H1 (cell line): ENCODE data around the gene NEURL1B. TPM values are rescaled to one million over a fixed set of nuclear protein-coding genes. Genes with fewer than 3 reads are reported as not detected.

ENCODE experiments used
- CTCF ChIA-PET: fragments of 300-600 bp; sonication (Branson Sonifier 250); formaldehyde crosslinking; loops from one replicate; lab custom pipeline; 2021; ENCODE audit not compliant: partially characterized antibody; lab: Charles Lee
- POLR2A ChIA-PET: fragments of 300-600 bp; sonication (Branson Sonifier 250); formaldehyde crosslinking; loops from one replicate; lab custom pipeline; 2021; ENCODE audit warnings: inconsistent platforms; ENCODE audit not compliant: partially characterized antibody; lab: Charles Lee
- DNase-seq, 2 experiments: peaks; one replicate each; pipeline versions ENCODE4 v3.0.0 to v3.0.0-alpha.2; 2010 to 2022; ENCODE audit warnings: low spot score in 2 of 2, low read depth in 1 of 2, mixed read lengths in 1 of 2
- FAIRE-seq: peaks from 2 replicates; lab custom pipeline; 2011; peaks lifted over from hg19 to GRCh38; lab: Jason Lieb, UNC
- H2AFZ ChIP-seq: 2 replicates; pipeline ENCODE4 v1.8.1; 2012; ENCODE audit warnings: low read length, inconsistent platforms
- H2AK5ac ChIP-seq: 2 replicates; pipeline ENCODE4 v1.6.1; 2013; ENCODE audit warnings: low read depth, low read length
- H2BK120ac ChIP-seq: replicated peaks from 2 replicates; pipeline ENCODE3; 2013; ENCODE audit warnings: low read depth, low read length, inconsistent platforms
- H2BK12ac ChIP-seq: 2 replicates; pipeline ENCODE4 v1.6.1; 2013; ENCODE audit warnings: low read depth, low read length
- H2BK15ac ChIP-seq: 2 replicates; pipeline ENCODE4 v1.6.1; 2013; ENCODE audit warnings: low read length
- H2BK20ac ChIP-seq: 2 replicates; pipeline ENCODE4 v1.6.1; 2013; ENCODE audit warnings: low read length
- H2BK5ac ChIP-seq: 2 replicates; pipeline ENCODE4 v1.6.1; 2013; ENCODE audit warnings: low read depth, low read length
- H3K14ac ChIP-seq: 2 replicates; pipeline ENCODE4 v1.6.1; 2013; ENCODE audit warnings: inconsistent platforms; ENCODE audit not compliant: insufficient read length
- H3K18ac ChIP-seq: 2 replicates; pipeline ENCODE4 v1.6.1; 2013; ENCODE audit warnings: low read length; ENCODE audit errors: extremely low read depth
- H3K23ac ChIP-seq: 2 replicates; pipeline ENCODE4 v1.6.1; 2013; ENCODE audit warnings: inconsistent platforms; ENCODE audit not compliant: insufficient read length
- H3K23me2 ChIP-seq: 2 replicates; pipeline ENCODE4 v1.6.1; 2013; ENCODE audit warnings: low read depth, low read length
- H3K27ac ChIP-seq: 2 replicates; pipeline ENCODE4 v1.6.1; 2011; ENCODE audit warnings: low read depth, low read length, inconsistent platforms
- H3K27me3 ChIP-seq, 4 experiments: replicated peaks in 1 of 4; 1 replicate in 1 of 4; 2 replicates in 3 of 4; pipeline versions ENCODE4 v1.6.1 to v1.8.1; 2011 to 2013; ENCODE audit warnings: low read length in 3 of 4, mild to moderate bottlenecking in 3 of 4, inconsistent platforms in 2 of 4, mixed read lengths in 2 of 4, moderate library complexity in 1 of 4; ENCODE audit not compliant: control insufficient read depth in 3 of 4, insufficient read depth in 3 of 4; ENCODE audit errors: extremely low read depth in 1 of 4
- H3K36me3 ChIP-seq, 4 experiments: 2 replicates each; pipeline versions ENCODE4 v1.6.1 to v1.8.1; 2011 to 2013; ENCODE audit warnings: mild to moderate bottlenecking in 4 of 4, low read length in 3 of 4, moderate library complexity in 2 of 4, control low read depth in 1 of 4, inconsistent platforms in 1 of 4; ENCODE audit not compliant: insufficient read depth in 4 of 4, control insufficient read depth in 2 of 4
- H3K4ac ChIP-seq: replicated peaks from 2 replicates; pipeline ENCODE3; 2013; ENCODE audit warnings: low read length, low read depth, mixed read lengths, inconsistent platforms; ENCODE audit not compliant: insufficient read length
- H3K4me1 ChIP-seq, 4 experiments: replicated peaks in 1 of 4; 1 replicate in 1 of 4; 2 replicates in 3 of 4; pipeline versions ENCODE4 v1.6.1 to v1.8.1; 2011 to 2013; ENCODE audit warnings: low read length in 3 of 4, inconsistent platforms in 2 of 4, mixed read lengths in 1 of 4; ENCODE audit not compliant: insufficient read depth in 4 of 4, control insufficient read depth in 3 of 4
- H3K4me2 ChIP-seq, 2 experiments: 2 replicates each; pipeline versions ENCODE4 v1.6.1 to v1.8.1; 2011 to 2013; ENCODE audit warnings: low read depth in 2 of 2, low read length in 2 of 2, control low read depth in 1 of 2, inconsistent platforms in 1 of 2, mild to moderate bottlenecking in 1 of 2; ENCODE audit not compliant: insufficient read depth in 1 of 2
- H3K4me3 ChIP-seq, 4 experiments: fragments of 200-600, 300-600 bp in 1 of 4; sonication (generic), shearing (Covaris generic), sonication (Bioruptor Twin) in 1 of 4; 2 replicates each; pipeline versions ENCODE4 v1.5.1 to v1.8.1; 2011 to 2016; ENCODE audit warnings: low read length in 4 of 4, low read depth in 3 of 4, control low read depth in 2 of 4, inconsistent platforms in 2 of 4, mild to moderate bottlenecking in 2 of 4, mixed read lengths in 1 of 4, moderate library complexity in 1 of 4; ENCODE audit not compliant: insufficient read depth in 2 of 4; ENCODE audit errors: extremely low read depth in 1 of 4
- H3K56ac ChIP-seq: replicated peaks from 2 replicates; pipeline ENCODE3; 2013; ENCODE audit warnings: low read depth, mild to moderate bottlenecking, mixed read lengths, low read length, inconsistent platforms; ENCODE audit not compliant: insufficient read length
- H3K79me1 ChIP-seq: 2 replicates; pipeline ENCODE4 v1.6.1; 2013; ENCODE audit warnings: low read depth, low read length, control low read depth
- H3K79me2 ChIP-seq, 2 experiments: 2 replicates each; pipeline versions ENCODE4 v1.6.1 to v1.8.1; 2012 to 2013; ENCODE audit warnings: low read length in 2 of 2, mild to moderate bottlenecking in 2 of 2, inconsistent platforms in 1 of 2; ENCODE audit not compliant: insufficient read depth in 2 of 2, control insufficient read depth in 1 of 2
- H3K9ac ChIP-seq, 4 experiments: replicated peaks in 1 of 4; 1 replicate in 1 of 4; 2 replicates in 3 of 4; pipeline versions ENCODE4 v1.6.1 to v1.8.1; 2011 to 2013; ENCODE audit warnings: low read depth in 3 of 4, low read length in 3 of 4, control low read depth in 2 of 4, mild to moderate bottlenecking in 2 of 4, moderate library complexity in 2 of 4, inconsistent platforms in 1 of 4; ENCODE audit errors: extremely low read depth in 1 of 4
- H3K9me3 ChIP-seq, 2 experiments: 2 replicates each; pipeline versions ENCODE4 v1.6.1 to v1.8.1; 2012 to 2013; ENCODE audit warnings: mild to moderate bottlenecking in 2 of 2, moderate library complexity in 2 of 2, control low read depth in 1 of 2, inconsistent platforms in 1 of 2, low read depth in 1 of 2, low read length in 1 of 2, mixed read lengths in 1 of 2; ENCODE audit not compliant: insufficient read depth in 2 of 2
- H4K20me1 ChIP-seq, 2 experiments: replicated peaks in 1 of 2; 2 replicates each; pipeline versions ENCODE3 to v1.8.1; 2011 to 2013; ENCODE audit warnings: inconsistent platforms in 2 of 2, low read length in 2 of 2, mild to moderate bottlenecking in 1 of 2; ENCODE audit not compliant: insufficient read depth in 2 of 2, control insufficient read depth in 1 of 2
- H4K5ac ChIP-seq: 2 replicates; pipeline ENCODE4 v1.6.1; 2013; ENCODE audit warnings: low read length, low read depth, mixed read lengths, inconsistent platforms; ENCODE audit not compliant: insufficient read length
- H4K8ac ChIP-seq: 2 replicates; pipeline ENCODE4 v1.8.0; 2013; ENCODE audit warnings: mild to moderate bottlenecking, moderate library complexity, low read length, inconsistent platforms; ENCODE audit not compliant: insufficient read depth; ENCODE audit errors: extremely low read depth
- H4K91ac ChIP-seq: replicated peaks from 2 replicates; pipeline ENCODE3; 2013; ENCODE audit warnings: low read length, mixed read lengths, inconsistent platforms; ENCODE audit not compliant: insufficient read length
- KDM1A ChIP-seq: fragments of 200-600, 300-600 bp; sonication (generic); IDR thresholded peaks from 2 replicates; pipeline ENCODE4 v1.7.1; 2016; ENCODE audit warnings: mild to moderate bottlenecking, low read length, borderline replicate concordance
- polyA plus RNA-seq, 7 experiments: library from polyadenylated mRNA; depleted of rRNA in 3 of 7; stranded (reverse) in 5 of 7; unstranded in 2 of 7; fragments of >200 nt in 5 of 7; fragments of 200-250 nt in 2 of 7; gene quantifications; 1 replicate in 5 of 7; 2 replicates in 1 of 7; 4 replicates in 1 of 7; pipeline versions ENCODE4 v1.2.1 to v1.2.3, GENCODE V29; 2011 to 2013; ENCODE audit warnings: missing spikeins in 2 of 7, mixed read lengths in 2 of 7
- total RNA-seq: library from RNA; stranded (reverse); fragmentation: NEBNext Ultra II Directional; extraction: Animal tissue kit (Norgen Biotek cat#: 25700); gene quantifications from 2 replicates; pipeline ENCODE4 v1.2.1, GENCODE V29; 2021

Gene NEURL1B
- total and polyA plus RNA-seq, 2 of the 8 experiments (the other 6 are each of a cell fraction or from before 2014, with no cell fraction given), result 3.3 to 6.1 TPM

GRCh38 chr5:172659570-172659908, 18.5 kb downstream of the NEURL1B start:
- Histone ChIP-seq H3K79me2 (no peaks in the 10 kb centered on the region; a peak in 1 of 4 replicates), H2BK15ac (no peak overlapping the region), H3K4ac (no peak overlapping the region), H3K23ac (no peak overlapping the region), H4K91ac (no peak overlapping the region), H2AFZ (no peak overlapping the region), H3K4me3 (no peak overlapping the region), H2BK120ac (no peak overlapping the region), H4K20me1 (no peaks in the 10 kb centered on the region), H2BK5ac (no peak overlapping the region), H3K56ac (no peak overlapping the region), H3K27me3 (no peaks in the 10 kb centered on the region), H2BK20ac (no peak overlapping the region), H3K36me3 (no peaks in the 10 kb centered on the region), H2AK5ac (no peak overlapping the region), H3K23me2 (no peaks in the 10 kb centered on the region), H3K9me3 (peaks cover 11 to 16% of the 10 kb centered on the region in 2 experiments; a peak in 3 of 4 replicates), H3K4me1 (peaks cover 0 to 2% (median 0%) of the 10 kb centered on the region in 4 experiments; a peak in 2 of 7 replicates), H3K79me1 (no peaks in the 10 kb centered on the region), H2BK12ac (no peak overlapping the region), H3K9ac (no peak overlapping the region), H4K8ac (no peak overlapping the region), H3K14ac (no peak overlapping the region), H3K4me2 (no peak overlapping the region), H3K27ac (no peak overlapping the region; the same call in 1 of the 2 replicates), H3K18ac (peak overlapping the region; percentile 32; the same call in 1 of the 2 replicates), H4K5ac (no peak overlapping the region)
- CTCF ChIA-PET, result interaction anchor here (1.1 to 17.9 kb wide), 7 partner anchors 10 to 180 kb away, joined by 3 to 164 read pairs (median 6); partner anchors contain the start of gene NEURL1B
- FAIRE-seq, result no peak
- TF ChIP-seq KDM1A, result no peak
- POLR2A ChIA-PET, result interaction anchor here (0.9 to 1.0 kb wide), 2 partner anchors 12 to 15 kb away, joined by 3 read pairs; no protein-coding TSS in a partner anchor
- no peak for DNase-seq
